Measurements from ENCODE around the gene FAM177A1.

GRCh38 chr14:35043046-35043445, 3.0 kb upstream of the FAM177A1 start:
- no peak for TF ChIP-seq CTCF (IDR thresholded peaks at IDR 0.05)
- TF ChIP-seq EZH2 (IDR thresholded peaks at IDR 0.05), result no peak
- no peak for TF ChIP-seq EZH2phosphoT487 (IDR thresholded peaks at IDR 0.05)
